ENCODE results near the gene IRX2.

DNA sequence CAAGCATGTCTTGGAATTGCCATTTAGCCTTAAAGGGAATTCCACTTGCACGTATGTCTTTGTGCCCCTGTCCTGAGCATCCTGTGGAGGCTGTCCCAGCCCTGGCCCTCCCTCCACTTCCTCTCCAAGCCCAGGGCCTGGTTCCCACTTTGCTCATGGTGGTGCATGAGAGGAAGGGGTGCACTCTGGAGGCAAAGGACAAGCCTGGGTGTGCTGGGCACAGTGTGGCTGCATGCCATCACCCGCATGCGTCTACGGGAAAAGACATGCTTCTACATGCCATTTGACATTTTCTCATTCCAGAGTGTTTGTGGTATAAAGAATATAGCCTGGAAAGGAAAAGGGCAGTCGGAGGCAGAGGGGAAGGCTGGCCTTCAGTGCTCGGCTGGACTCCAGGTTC is 7.2 kb upstream of the IRX2 start:
- TF ChIP-seq, protein P1, sequence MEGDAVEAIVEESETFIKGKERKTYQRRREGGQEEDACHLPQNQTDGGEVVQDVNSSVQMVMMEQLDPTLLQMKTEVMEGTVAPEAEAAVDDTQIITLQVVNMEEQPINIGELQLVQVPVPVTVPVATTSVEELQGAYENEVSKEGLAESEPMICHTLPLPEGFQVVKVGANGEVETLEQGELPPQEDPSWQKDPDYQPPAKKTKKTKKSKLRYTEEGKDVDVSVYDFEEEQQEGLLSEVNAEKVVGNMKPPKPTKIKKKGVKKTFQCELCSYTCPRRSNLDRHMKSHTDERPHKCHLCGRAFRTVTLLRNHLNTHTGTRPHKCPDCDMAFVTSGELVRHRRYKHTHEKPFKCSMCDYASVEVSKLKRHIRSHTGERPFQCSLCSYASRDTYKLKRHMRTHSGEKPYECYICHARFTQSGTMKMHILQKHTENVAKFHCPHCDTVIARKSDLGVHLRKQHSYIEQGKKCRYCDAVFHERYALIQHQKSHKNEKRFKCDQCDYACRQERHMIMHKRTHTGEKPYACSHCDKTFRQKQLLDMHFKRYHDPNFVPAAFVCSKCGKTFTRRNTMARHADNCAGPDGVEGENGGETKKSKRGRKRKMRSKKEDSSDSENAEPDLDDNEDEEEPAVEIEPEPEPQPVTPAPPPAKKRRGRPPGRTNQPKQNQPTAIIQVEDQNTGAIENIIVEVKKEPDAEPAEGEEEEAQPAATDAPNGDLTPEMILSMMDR (IDR thresholded peaks at IDR 0.05) = no peak
- no peak for TF ChIP-seq POLR2AphosphoS5 (IDR thresholded peaks at IDR 0.05; ENCODE audit: insufficient read depth in 1 of 2, low read depth in 1 of 2)

All from vagina (tissue), 2 donors.